DOHH2 (cell line): Measurements from ENCODE around the gene OR56B1.

Experiments
- CTCF ChIP-seq: fragments of 200-600 bp; sonication (generic); IDR thresholded peaks from one replicate; pipeline ENCODE4 v1.5.1; 2014; ENCODE audit warnings: antibody characterized with exemption, mild to moderate bottlenecking, low read depth, low read length; ENCODE audit not compliant: poor library complexity, severe bottlenecking
- EZH2phosphoT487 ChIP-seq: fragments of 200-600 bp; sonication (generic); IDR thresholded peaks from 2 replicates; pipeline ENCODE4 v1.6.1; 2017; ENCODE audit warnings: borderline replicate concordance, mild to moderate bottlenecking, antibody characterized with exemption, low read length, moderate library complexity, mixed read lengths

- TF ChIP-seq CTCF (no peak), EZH2phosphoT487 (no peak)
These were observed 843 bp downstream of the OR56B1 start for GRCh38 chr11:5737091-5737490.
